ENCODE measurements around the gene COPE. TPM values are rescaled to one million over a fixed set of nuclear protein-coding genes. Genes with fewer than 3 reads are reported as not detected.
A peak's percentile ranks its signal among the peaks of the same experiment; 100 is the strongest.
"Not testable (repeated sequence)": the region's sequence is repeated elsewhere in the genome, so short reads cannot be mapped to it uniquely, and the experiment has no call there.

COPE gene
- total RNA-seq: 100 to 1,000 TPM; 145 to 149 TPM
- 100 to 1,000 TPM; 224 to 259 (median 235) TPM for polyA plus RNA-seq
- total RNA-seq: 31.5 to 63.5 (median 42.6) reads per million in 6 experiments

GRCh38 chr19:18919086-18919899 is at the start of gene COPE, which contains the start of gene DDX49:
TSS of gene COPE (minus strand) at chr19:18919387. CDS start at chr19:18919348, 39 bp downstream.
TSS of gene DDX49 (plus strand) at chr19:18919715. CDS start at chr19:18919742, 27 bp downstream.
- peaks cover 0 to 47% (median 3%) of the 10 kb centered on the region in 3 donors for H3K36me3 Mint-ChIP-seq
- ATAC-seq (peak; percentile 94 to 95), DNase-seq (peak; percentile 85 to 99 (median 98))
- H3K9me3 Mint-ChIP-seq: no peaks in the 10 kb centered on the region
- H3K4me3 Mint-ChIP-seq: peak within 1 kb of the TSS; percentile 80 to 97 (median 92)
- POLR2A ChIA-PET: interaction anchor here (0.6 to 2.4 kb wide), 17 partner anchors 10 to 946 kb away, joined by 3 to 19 read pairs (median 4); partner anchors contain the start of genes CRTC1, JUND, KXD1 and REX1BD
- peaks cover 14 to 58% (median 43%) of the 10 kb centered on the region in 4 donors for H3K4me1 Mint-ChIP-seq
- no peaks in the 10 kb centered on the region for H3K27me3 Mint-ChIP-seq
- H3K27ac Mint-ChIP-seq: peak within 1 kb of the TSS; percentile 72 to 98 (median 96)

GRCh38 chr19:18967358-18968146 is 48.4 kb upstream of the COPE start:
- H3K4me1 Mint-ChIP-seq: no peaks in the 10 kb centered on the region
- H3K4me3 Mint-ChIP-seq: no peak overlapping the region
- peaks cover 0 to 6% (median 0%) of the 10 kb centered on the region in 9 donors for H3K9me3 Mint-ChIP-seq
- H3K27me3 Mint-ChIP-seq: peaks cover 0 to 16% (median 0%) of the 10 kb centered on the region in 5 donors
- ATAC-seq (no peak), DNase-seq (no peak)
- H3K27ac Mint-ChIP-seq: no peak overlapping the region
- H3K36me3 Mint-ChIP-seq: no peaks in the 10 kb centered on the region
- POLR2A ChIA-PET: interaction anchor here (0.7 kb wide), 1 partner anchor 132 kb away, joined by 4 read pairs; no protein-coding TSS in a partner anchor

GRCh38 chr19:18966307-18966706 is 47.1 kb upstream of the COPE start:
- peaks cover 0 to 6% (median 0%) of the 10 kb centered on the region in 9 donors for H3K9me3 Mint-ChIP-seq
- H3K27me3 Mint-ChIP-seq: peaks cover 0 to 13% (median 0%) of the 10 kb centered on the region in 5 donors
- no peak overlapping the region for H3K27ac Mint-ChIP-seq
- ATAC-seq (no peak), DNase-seq (no peak)
- H3K36me3 Mint-ChIP-seq: no peaks in the 10 kb centered on the region
- POLR2A ChIA-PET: no interaction called here
- no peak overlapping the region for H3K4me3 Mint-ChIP-seq
- H3K4me1 Mint-ChIP-seq: peaks cover 9 to 12% (median 10%) of the 10 kb centered on the region in 4 donors

GRCh38 chr19:18964121-18964520 is 44.9 kb upstream of the COPE start:
- Mint-ChIP-seq H3K36me3 (no peaks in the 10 kb centered on the region), H3K27me3 (peaks cover 0 to 15% (median 2%) of the 10 kb centered on the region in 5 donors), H3K27ac (no peak overlapping the region), H3K4me3 (no peak overlapping the region), H3K9me3 (peaks cover 0 to 4% (median 0%) of the 10 kb centered on the region in 9 donors), H3K4me1 (peaks cover 9 to 14% (median 11%) of the 10 kb centered on the region in 4 donors)
- ATAC-seq (no peak), DNase-seq (no peak)
- POLR2A ChIA-PET: no interaction called here

- Mint-ChIP-seq H3K36me3 (no peaks in the 10 kb centered on the region), H3K9me3 (no peaks in the 10 kb centered on the region), H3K27me3 (peaks cover 0 to 12% (median 2%) of the 10 kb centered on the region in 5 donors), H3K4me1 (peaks cover 9 to 14% (median 11%) of the 10 kb centered on the region in 4 donors), H3K4me3 (peak overlapping the region; percentile 4 to 67 (median 48)), H3K27ac (peak overlapping the region in 2 of 10 donors; percentile 25 to 63)
- ATAC-seq (peak; percentile 76 to 88), DNase-seq (peak in 4 of 10 donors; percentile 15 to 31 (median 26))
- POLR2A ChIA-PET: no interaction called here
Measured at GRCh38 chr19:18961767-18962620, 42.8 kb upstream of the COPE start.

GRCh38 chr19:18960370-18960769 is 41.2 kb upstream of the COPE start:
- H3K4me1 Mint-ChIP-seq: peaks cover 9 to 14% (median 11%) of the 10 kb centered on the region in 4 donors
- no peak for ATAC-seq
- H3K27me3 Mint-ChIP-seq: peaks cover 0 to 12% (median 2%) of the 10 kb centered on the region in 5 donors
- no peak for DNase-seq
- H3K9me3 Mint-ChIP-seq: peaks cover 0 to 3% (median 0%) of the 10 kb centered on the region in 9 donors
- no peaks in the 10 kb centered on the region for H3K36me3 Mint-ChIP-seq
- no peak overlapping the region for H3K27ac Mint-ChIP-seq
- H3K4me3 Mint-ChIP-seq: no peak overlapping the region
- POLR2A ChIA-PET: no interaction called here

- Mint-ChIP-seq H3K4me1 (peaks cover 0 to 2% (median 0%) of the 10 kb centered on the region in 4 donors), H3K27ac (no peak overlapping the region), H3K9me3 (peaks cover 0 to 15% (median 0%) of the 10 kb centered on the region in 9 donors), H3K4me3 (no peak overlapping the region), H3K36me3 (no peaks in the 10 kb centered on the region), H3K27me3 (peaks cover 0 to 4% (median 2%) of the 10 kb centered on the region in 5 donors)
- POLR2A ChIA-PET: no interaction called here
- ATAC-seq (no peak), DNase-seq (no peak)
Measured at GRCh38 chr19:18955042-18955441, 35.9 kb upstream of the COPE start.

GRCh38 chr19:18954094-18954493 is 34.9 kb upstream of the COPE start:
- ATAC-seq (no peak), DNase-seq (no peak)
- Mint-ChIP-seq H3K4me3 (no peak overlapping the region), H3K4me1 (peaks cover 0 to 2% (median 0%) of the 10 kb centered on the region in 4 donors), H3K9me3 (peaks cover 0 to 15% (median 0%) of the 10 kb centered on the region in 9 donors), H3K27ac (no peak overlapping the region), H3K27me3 (peaks cover 0 to 4% (median 2%) of the 10 kb centered on the region in 5 donors), H3K36me3 (no peaks in the 10 kb centered on the region)
- POLR2A ChIA-PET: no interaction called here

GRCh38 chr19:18952364-18953003 is 33.3 kb upstream of the COPE start:
- H3K36me3 Mint-ChIP-seq, ATAC-seq: not testable (repeated sequence)
- POLR2A ChIA-PET: interaction anchor here (0.7 kb wide), 1 partner anchor 792 kb away, joined by 3 read pairs; no protein-coding TSS in a partner anchor

GRCh38 chr19:18951721-18952281 is 32.6 kb upstream of the COPE start:
- no peak for DNase-seq
- H3K9me3 Mint-ChIP-seq: peaks cover 0 to 15% (median 0%) of the 10 kb centered on the region in 9 donors
- no peaks in the 10 kb centered on the region for H3K36me3 Mint-ChIP-seq
- peaks cover 1 to 8% (median 2%) of the 10 kb centered on the region in 5 donors for H3K27me3 Mint-ChIP-seq
- no peak overlapping the region for H3K27ac Mint-ChIP-seq
- no peak overlapping the region for H3K4me3 Mint-ChIP-seq
- POLR2A ChIA-PET: no interaction called here
- peaks cover 0 to 2% (median 0%) of the 10 kb centered on the region in 4 donors for H3K4me1 Mint-ChIP-seq
- no peak for ATAC-seq

More at GRCh38 chr19:18952364-18953003, 33.3 kb upstream of the COPE start:
- not testable (repeated sequence) for H3K27ac Mint-ChIP-seq, H3K27me3 Mint-ChIP-seq, DNase-seq, H3K4me3 Mint-ChIP-seq, H3K4me1 Mint-ChIP-seq
- peaks cover 0 to 15% (median 0%) of the 10 kb centered on the region in 9 donors for H3K9me3 Mint-ChIP-seq

- no peak overlapping the region for H3K4me3 Mint-ChIP-seq
- H3K27ac Mint-ChIP-seq: peak overlapping the region in 1 of 10 donors; percentile 29
- peaks cover 0 to 7% (median 0%) of the 10 kb centered on the region in 9 donors for H3K9me3 Mint-ChIP-seq
- ATAC-seq (no peak), DNase-seq (no peak)
- H3K27me3 Mint-ChIP-seq: peaks cover 4 to 12% (median 8%) of the 10 kb centered on the region in 5 donors
- no peaks in the 10 kb centered on the region for H3K36me3 Mint-ChIP-seq
- POLR2A ChIA-PET: no interaction called here
- peaks cover 0 to 2% (median under 1%) of the 10 kb centered on the region in 4 donors for H3K4me1 Mint-ChIP-seq
Measured at GRCh38 chr19:18949858-18950257, 30.7 kb upstream of the COPE start.
